Pancreas (tissue), 10 donors: ENCODE data around the gene NFKBIZ. TPM values are rescaled to one million over a fixed set of nuclear protein-coding genes. Genes with fewer than 3 reads are reported as not detected.

Source experiments
- ATAC-seq, 4 donors: fragments of 200-7000 bp; cut with Tn5 transposase; one replicate each; pipeline versions ENCODE4 v1.8.0 to v1.9.1; 2020; ENCODE audit warnings: mild to moderate bottlenecking in 4 of 4, moderate library complexity in 4 of 4
- DNase-seq, 6 donors: peaks; one replicate each; pipeline ENCODE4 v3.0.0-alpha.2; 2020
- FAIRE-seq: peaks from 2 replicates; lab custom pipeline; 2012; peaks lifted over from hg19 to GRCh38; lab: Jason Lieb, UNC
- H3K27ac ChIP-seq, 4 donors: fragments of 200-600 bp; sonication (generic); 1 replicate in 3 of 4; 2 replicates in 1 of 4; pipeline versions ENCODE4 v1.5.0 to v1.8.0; 2020
- H3K27me3 ChIP-seq, 4 donors: fragments of 200-600 bp; one replicate each; pipeline ENCODE4 v1.8.0; 2021
- H3K36me3 ChIP-seq, 3 donors: fragments of 200-600 bp; sonication (generic) in 1 of 3; one replicate each; pipeline versions ENCODE4 v1.5.0 to v1.8.0; 2020 to 2021
- H3K4me1 ChIP-seq, 3 donors: fragments of 200-600 bp; one replicate each; pipeline ENCODE4 v1.8.0; 2021
- H3K4me3 ChIP-seq, 4 donors: fragments of 200-600 bp; sonication (generic) in 2 of 4; one replicate each; pipeline versions ENCODE4 v1.5.0 to v1.8.0; 2020 to 2021
- H3K9me3 ChIP-seq, 4 donors: fragments of 200-600 bp; one replicate each; pipeline ENCODE4 v1.8.0; 2021
- CTCF ChIP-seq, 4 donors: fragments of 200-600 bp; sonication (generic) in 3 of 4; IDR thresholded peaks; one replicate each; pipeline versions ENCODE4 v1.5.0 to v1.8.0; 2021; ENCODE audit warnings: antibody characterized with exemption in 4 of 4
- WGBS, 2 donors: extraction: QIAGEN DNeasy Blood & Tissue Kit; methylation state at CpG; one replicate each; pipeline ENCODE4 v1.1.7; 2013; 5-methylcytosine and 5-hydroxymethylcytosine counted together
- intact Hi-C, 3 donors: fragments of 100-400 bp; cut with DNase I; formaldehyde crosslinking; loops; one replicate each; pipeline versions ENCODE4 v1.11.1 to v1.14.2; 2022
- polyA plus RNA-seq, 2 donors: library from polyadenylated mRNA; stranded (reverse); fragments of 200-250 nt; gene quantifications; one replicate each; pipeline ENCODE4 v1.2.3, GENCODE V29; 2013
- total RNA-seq, 6 donors: library from RNA; stranded (reverse); fragmentation: NEBNext Ultra II Directional in 4 of 6; extraction: Animal tissue kit (Norgen Biotek cat#: 25700) in 4 of 6; gene quantifications; one replicate each; pipeline versions ENCODE4 v1.2.1 to v1.2.4, GENCODE V29; 2021 to 2023
- donor health status: healthy with polysubstance abuse.
- donor health status: DM: no; HTN: no; CAD: no; lungs with moderate emphysema.
- donor health status: DM: no; HTN: no; CAD: no.
- donor health status: control.
- donor health status: control.
- donor health status: Bipolar disorder and iron deficiency.
- donor health status: DM: yes; HTN: yes; CAD: no.
- donor health status: DM: no; HTN: no; CAD: no.
- donor health status: DM: no; HTN: no; CAD: no.
- donor health status: DM: yes; HTN: yes; CAD: no.

NFKBIZ gene
- total and polyA plus RNA-seq, 8 donors = 16.5 to 90.7 (median 30.3) TPM

DNA sequence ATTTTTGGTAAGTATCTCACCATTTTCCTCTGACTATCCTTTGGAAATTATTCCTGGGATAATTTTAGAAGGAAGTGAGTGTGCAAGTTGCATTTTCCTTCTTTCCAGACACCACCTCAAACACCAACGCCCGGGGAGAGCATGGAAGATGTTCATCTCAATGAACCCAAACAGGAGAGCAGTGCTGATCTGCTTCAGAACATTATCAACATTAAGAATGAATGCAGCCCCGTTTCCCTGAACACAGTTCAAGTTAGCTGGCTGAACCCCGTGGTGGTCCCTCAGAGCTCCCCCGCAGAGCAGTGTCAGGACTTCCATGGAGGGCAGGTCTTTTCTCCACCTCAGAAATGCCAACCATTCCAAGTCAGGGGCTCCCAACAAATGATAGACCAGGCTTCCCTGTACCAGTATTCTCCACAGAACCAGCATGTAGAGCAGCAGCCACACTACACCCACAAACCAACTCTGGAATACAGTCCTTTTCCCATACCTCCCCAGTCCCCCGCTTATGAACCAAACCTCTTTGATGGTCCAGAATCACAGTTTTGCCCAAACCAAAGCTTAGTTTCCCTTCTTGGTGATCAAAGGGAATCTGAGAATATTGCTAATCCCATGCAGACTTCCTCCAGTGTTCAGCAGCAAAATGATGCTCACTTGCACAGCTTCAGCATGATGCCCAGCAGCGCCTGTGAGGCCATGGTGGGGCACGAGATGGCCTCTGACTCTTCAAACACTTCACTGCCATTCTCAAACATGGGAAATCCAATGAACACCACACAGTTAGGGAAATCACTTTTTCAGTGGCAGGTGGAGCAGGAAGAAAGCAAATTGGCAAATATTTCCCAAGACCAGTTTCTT is 3.9 kb downstream of the NFKBIZ start:
- no peaks in the 10 kb centered on the region for H3K9me3 ChIP-seq
- H3K4me1 ChIP-seq = peaks cover 30 to 47% (median 47%) of the 10 kb centered on the region in 3 donors
- ATAC-seq (no peak), FAIRE-seq (no peak), DNase-seq (no peak)
- intact Hi-C loops = loop anchor here in 1 of 3 donors (10.0 kb wide), 1 partner anchor 332 kb away; no protein-coding TSS in a partner anchor
- peak overlapping the region in 3 of 4 donors; percentile 1 to 89 (median 3) for H3K4me3 ChIP-seq
- WGBS, 2 donors = 91 to 92% methylated on average over 8 of the region's 8 CpGs
- no peak for TF ChIP-seq CTCF (IDR thresholded peaks at IDR 0.05)
- peak overlapping the region in 2 of 4 donors; percentile 99 to 100 for H3K27ac ChIP-seq
- H3K27me3 ChIP-seq = no peaks in the 10 kb centered on the region
- peaks cover 11 to 63% (median 42%) of the 10 kb centered on the region in 3 donors for H3K36me3 ChIP-seq

DNA sequence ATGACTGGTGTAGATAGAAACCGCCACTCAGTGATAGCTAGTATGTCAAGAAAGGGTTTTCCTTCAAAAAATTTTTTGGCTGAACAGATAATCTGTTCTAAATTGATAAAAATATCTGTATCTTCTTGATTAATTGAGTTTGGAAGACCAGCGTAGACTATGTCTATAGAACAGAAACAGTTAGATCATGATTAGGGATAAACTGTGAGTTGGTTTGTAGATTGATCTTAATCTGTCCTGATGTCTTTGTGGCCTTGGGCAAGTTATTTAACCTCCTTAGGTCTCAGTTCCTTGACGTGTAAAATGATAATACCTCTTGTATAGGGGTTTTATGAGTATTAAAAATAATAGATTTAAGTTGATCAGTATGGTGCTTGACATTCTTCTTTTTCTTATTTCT is 4.7 kb downstream of the NFKBIZ start:
- intact Hi-C loops = loop anchor here in 1 of 3 donors (10.0 kb wide), 1 partner anchor 331 kb away; no protein-coding TSS in a partner anchor
- Histone ChIP-seq H3K36me3 (peaks cover 11 to 70% (median 48%) of the 10 kb centered on the region in 3 donors), H3K27me3 (no peaks in the 10 kb centered on the region), H3K9me3 (no peaks in the 10 kb centered on the region), H3K4me1 (peaks cover 29 to 46% (median 44%) of the 10 kb centered on the region in 3 donors), H3K27ac (peak overlapping the region in 2 of 4 donors; percentile 99 to 100), H3K4me3 (peak overlapping the region in 2 of 4 donors; percentile 3 to 89)
- DNase-seq = no peak
- ATAC-seq = no peak
- FAIRE-seq = no peak
- no peak for TF ChIP-seq CTCF (IDR thresholded peaks at IDR 0.05)
- WGBS, 2 donors = 59 to 60% methylated on average over 3 of the region's 3 CpGs

GRCh38 chr3:101854608-101855304 is 5.4 kb downstream of the NFKBIZ start:
- FAIRE-seq (peak; percentile 77), DNase-seq (no peak), ATAC-seq (peak; percentile 23 to 65 (median 40))
- H3K27me3 ChIP-seq = no peaks in the 10 kb centered on the region
- H3K4me1 ChIP-seq = peaks cover 29 to 46% (median 44%) of the 10 kb centered on the region in 3 donors
- TF ChIP-seq CTCF (IDR thresholded peaks at IDR 0.05) = no peak
- intact Hi-C loops = loop anchor here in 1 of 3 donors (10.0 kb wide), 1 partner anchor 330 kb away; no protein-coding TSS in a partner anchor
- H3K27ac ChIP-seq = peak overlapping the region in 2 of 4 donors; percentile 99 to 100
- peaks cover 11 to 78% (median 55%) of the 10 kb centered on the region in 3 donors for H3K36me3 ChIP-seq
- peak overlapping the region in 2 of 4 donors; percentile 3 to 89 for H3K4me3 ChIP-seq
- H3K9me3 ChIP-seq = no peaks in the 10 kb centered on the region
- WGBS, 2 donors = 23 to 32% methylated on average over 2 of the region's 2 CpGs

- TF ChIP-seq CTCF (IDR thresholded peaks at IDR 0.05) = no peak
- peak overlapping the region in 1 of 4 donors; percentile 10 for H3K4me3 ChIP-seq
- intact Hi-C loops = loop anchor here in 1 of 3 donors (10.0 kb wide), 1 partner anchor 327 kb away; no protein-coding TSS in a partner anchor
- H3K4me1 ChIP-seq = peaks cover 29 to 48% (median 42%) of the 10 kb centered on the region in 3 donors
- peak overlapping the region in 1 of 4 donors; percentile 20 for H3K27ac ChIP-seq
- DNase-seq (no peak), FAIRE-seq (no peak), ATAC-seq (no peak)
- H3K27me3 ChIP-seq = no peaks in the 10 kb centered on the region
- 83 to 85% methylated on average over 8 of the region's 8 CpGs for WGBS, 2 donors
- H3K36me3 ChIP-seq = peaks cover 11 to 90% (median 64%) of the 10 kb centered on the region in 3 donors
- H3K9me3 ChIP-seq = no peaks in the 10 kb centered on the region
These were observed 8.0 kb downstream of the NFKBIZ start for GRCh38 chr3:101857301-101857741.
